Calu3 (cell line): ENCODE measurements around the gene TRPC3. TPM values are rescaled to one million over a fixed set of nuclear protein-coding genes. Genes with fewer than 3 reads are reported as not detected.

Experiments
- BruUV-seq: library from RNA; stranded (reverse); fragments of 400-500 nt; replicated peaks from 2 replicates; lab custom pipeline; 2021; lab: Mats Ljungman, UMichigan
- CTCF ChIA-PET: fragments of 300-600 bp; sonication (Branson Sonifier 250); formaldehyde crosslinking; loops from one replicate; lab custom pipeline; 2022; ENCODE audit warnings: antibody characterized with exemption; lab: Charles Lee
- DNase-seq: peaks from one replicate; pipeline ENCODE4 v3.0.0; 2022
- H3K27ac Mint-ChIP-seq: one replicate; pipeline ENCODE4 v1.8.0; 2022; ENCODE audit warnings: mixed read lengths; ENCODE audit not compliant: unreplicated experiment
- H3K27me3 Mint-ChIP-seq: one replicate; pipeline ENCODE4 v1.8.0; 2022; ENCODE audit warnings: mixed read lengths; ENCODE audit not compliant: unreplicated experiment
- H3K36me3 Mint-ChIP-seq: one replicate; pipeline ENCODE4 v1.8.0; 2022; ENCODE audit warnings: mild to moderate bottlenecking, moderate library complexity, mixed read lengths; ENCODE audit not compliant: insufficient read depth, unreplicated experiment
- H3K4me1 Mint-ChIP-seq: one replicate; pipeline ENCODE4 v1.8.0; 2022; ENCODE audit warnings: mild to moderate bottlenecking, low read depth, mixed read lengths; ENCODE audit not compliant: unreplicated experiment
- H3K4me3 Mint-ChIP-seq: one replicate; pipeline ENCODE4 v1.8.0; 2022; ENCODE audit warnings: mild to moderate bottlenecking, low read depth, moderate library complexity, mixed read lengths; ENCODE audit not compliant: unreplicated experiment
- H3K9me3 Mint-ChIP-seq: one replicate; pipeline ENCODE4 v1.8.0; 2022; ENCODE audit warnings: low read depth, mixed read lengths; ENCODE audit not compliant: unreplicated experiment
- intact Hi-C: fragments of 100-400 bp; cut with micrococcal nuclease; formaldehyde crosslinking; loops from one replicate; pipeline ENCODE4 v1.10.0; 2022; ENCODE audit not compliant: unreplicated experiment
- total RNA-seq: library from RNA; stranded (reverse); gene quantifications from 2 replicates; pipeline ENCODE4 v1.2.3, GENCODE V29; 2022
- TF ChIP-seq, protein P1 (sequence below): fragments of 200-600 bp; IDR thresholded peaks from one replicate; pipeline ENCODE4 v1.8.0; 2022; ENCODE audit warnings: antibody characterized with exemption; ENCODE audit not compliant: unreplicated experiment

Gene TRPC3
- total RNA-seq, 1 experiment from 2014 or later = not detected

DNA sequence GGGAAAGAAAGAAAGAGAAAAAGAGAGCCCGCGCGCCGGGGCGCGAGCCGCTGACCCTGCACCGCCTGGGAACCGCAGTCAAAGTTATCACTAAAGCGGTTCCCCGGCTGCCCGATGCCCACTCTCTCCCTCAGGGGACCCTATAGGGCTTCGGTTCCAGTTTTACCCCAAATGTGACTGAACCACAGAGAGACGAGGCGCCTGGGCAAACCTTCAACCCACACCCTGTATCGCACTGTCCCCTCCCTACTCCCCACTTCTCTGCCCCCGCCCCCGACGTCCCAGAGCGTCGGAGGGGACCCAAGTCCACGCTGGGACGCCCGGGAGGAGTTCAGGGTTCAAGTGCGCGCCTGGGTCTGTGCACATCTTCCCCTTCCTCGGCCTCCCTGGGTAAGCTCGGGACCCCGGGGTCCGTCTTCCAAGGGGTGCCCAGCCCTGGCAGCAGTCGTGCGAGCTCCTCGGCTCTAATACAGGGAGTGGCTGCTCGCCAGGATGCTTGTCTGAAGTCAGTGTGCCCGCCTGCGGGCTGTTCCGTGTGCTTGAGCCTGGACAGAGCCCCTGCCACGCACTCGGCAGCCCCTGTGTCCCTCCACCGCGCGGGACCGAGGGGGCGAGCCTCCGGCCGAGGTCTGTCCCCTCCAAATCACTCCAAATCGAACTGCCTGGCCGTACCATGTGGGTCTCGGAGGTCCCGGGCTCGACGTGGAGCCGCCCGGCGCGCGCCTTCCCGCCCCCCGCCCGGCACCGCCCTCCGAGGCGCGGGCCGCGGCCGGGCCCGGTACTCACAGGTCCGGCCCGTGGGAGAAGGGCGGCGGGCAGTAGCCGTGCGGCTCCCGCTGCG, 960 bp downstream of the TRPC3 start:
- no peak for DNase-seq
- CTCF ChIA-PET = no interaction called here
- Mint-ChIP-seq H3K27ac (no peak overlapping the region), H3K36me3 (peaks cover 10% of the 10 kb centered on the region), H3K27me3 (peaks cover 78% of the 10 kb centered on the region), H3K4me1 (no peaks in the 10 kb centered on the region), H3K9me3 (no peaks in the 10 kb centered on the region), H3K4me3 (peak overlapping the region; percentile 70)
- BruUV-seq = no TSS peak
- intact Hi-C loops = no loop called here
- TF ChIP-seq, protein P1, sequence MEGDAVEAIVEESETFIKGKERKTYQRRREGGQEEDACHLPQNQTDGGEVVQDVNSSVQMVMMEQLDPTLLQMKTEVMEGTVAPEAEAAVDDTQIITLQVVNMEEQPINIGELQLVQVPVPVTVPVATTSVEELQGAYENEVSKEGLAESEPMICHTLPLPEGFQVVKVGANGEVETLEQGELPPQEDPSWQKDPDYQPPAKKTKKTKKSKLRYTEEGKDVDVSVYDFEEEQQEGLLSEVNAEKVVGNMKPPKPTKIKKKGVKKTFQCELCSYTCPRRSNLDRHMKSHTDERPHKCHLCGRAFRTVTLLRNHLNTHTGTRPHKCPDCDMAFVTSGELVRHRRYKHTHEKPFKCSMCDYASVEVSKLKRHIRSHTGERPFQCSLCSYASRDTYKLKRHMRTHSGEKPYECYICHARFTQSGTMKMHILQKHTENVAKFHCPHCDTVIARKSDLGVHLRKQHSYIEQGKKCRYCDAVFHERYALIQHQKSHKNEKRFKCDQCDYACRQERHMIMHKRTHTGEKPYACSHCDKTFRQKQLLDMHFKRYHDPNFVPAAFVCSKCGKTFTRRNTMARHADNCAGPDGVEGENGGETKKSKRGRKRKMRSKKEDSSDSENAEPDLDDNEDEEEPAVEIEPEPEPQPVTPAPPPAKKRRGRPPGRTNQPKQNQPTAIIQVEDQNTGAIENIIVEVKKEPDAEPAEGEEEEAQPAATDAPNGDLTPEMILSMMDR = no peak

DNA sequence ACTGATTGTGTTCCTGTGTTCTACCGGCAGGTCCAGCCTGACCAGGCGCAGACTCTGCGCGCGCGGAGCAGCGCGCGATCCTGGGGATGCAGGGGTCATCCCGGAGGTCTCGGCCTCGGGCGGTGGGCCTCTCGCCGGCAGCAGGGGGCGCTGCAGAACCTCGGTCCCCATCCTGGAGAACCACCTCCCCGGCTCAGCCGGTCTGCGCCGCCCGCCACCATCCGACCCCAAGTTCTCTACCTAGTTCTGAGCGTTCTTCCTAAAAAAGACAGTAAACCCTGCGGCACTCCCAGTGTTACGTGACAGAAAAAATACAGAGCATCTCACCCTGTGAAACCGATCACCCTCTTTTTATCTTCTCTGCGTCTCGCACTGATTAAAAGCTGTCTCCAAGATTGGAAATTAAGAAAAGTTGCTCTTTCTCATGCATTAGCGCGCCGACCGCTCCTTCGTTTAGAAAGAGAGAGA, 1.6 kb downstream of the TRPC3 start:
- no peak overlapping the region for H3K27ac Mint-ChIP-seq
- no peaks in the 10 kb centered on the region for H3K4me1 Mint-ChIP-seq
- no peaks in the 10 kb centered on the region for H3K9me3 Mint-ChIP-seq
- H3K4me3 Mint-ChIP-seq = peak overlapping the region; percentile 70
- peak; percentile 65 for DNase-seq
- TF ChIP-seq, protein P1 = peak; percentile 62
- CTCF ChIA-PET = no interaction called here
- intact Hi-C loops = no loop called here
- peaks cover 10% of the 10 kb centered on the region for H3K36me3 Mint-ChIP-seq
- BruUV-seq = no TSS peak
- peaks cover 73% of the 10 kb centered on the region for H3K27me3 Mint-ChIP-seq

DNA sequence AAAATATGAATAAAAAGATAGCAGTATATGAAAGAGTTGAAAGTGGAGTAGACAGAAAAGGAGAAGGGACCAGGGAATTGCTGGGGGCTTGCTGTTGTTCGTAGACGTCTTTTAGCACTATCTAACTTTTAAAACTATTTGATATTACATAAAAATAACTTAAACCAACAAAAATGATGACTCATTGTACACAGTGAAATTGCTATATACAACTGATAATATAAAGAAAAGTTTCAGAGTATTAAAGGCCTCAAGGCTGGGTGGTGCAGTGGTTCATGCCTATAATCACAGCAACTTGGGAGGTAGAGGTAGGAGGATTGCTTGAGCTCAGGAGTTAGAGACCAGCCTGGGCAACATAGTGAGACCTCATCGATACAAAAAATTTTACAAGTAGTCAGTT, 5.2 kb downstream of the TRPC3 start:
- TF ChIP-seq, protein P1 = no peak

GRCh38 chr4:121943941-121944340, 7.9 kb downstream of the TRPC3 start:
- CTCF ChIA-PET = no interaction called here
- no peaks in the 10 kb centered on the region for H3K36me3 Mint-ChIP-seq
- intact Hi-C loops = no loop called here
- no peak for DNase-seq
- H3K27me3 Mint-ChIP-seq = peaks cover 59% of the 10 kb centered on the region
- no TSS peak for BruUV-seq
- no peak overlapping the region for H3K27ac Mint-ChIP-seq
- H3K4me1 Mint-ChIP-seq = no peaks in the 10 kb centered on the region
- no peak overlapping the region for H3K4me3 Mint-ChIP-seq
- H3K9me3 Mint-ChIP-seq = no peaks in the 10 kb centered on the region
- TF ChIP-seq, protein P1 = peak; percentile 26

More for the DNA sequence above, 5.2 kb downstream of the TRPC3 start:
- Mint-ChIP-seq H3K27ac (no peak overlapping the region), H3K9me3 (no peaks in the 10 kb centered on the region), H3K36me3 (peaks cover 10% of the 10 kb centered on the region), H3K27me3 (peaks cover 53% of the 10 kb centered on the region), H3K4me3 (no peak overlapping the region), H3K4me1 (no peaks in the 10 kb centered on the region)
- intact Hi-C loops = no loop called here
- no peak for DNase-seq
- CTCF ChIA-PET = interaction anchor here (0.7 kb wide), 1 partner anchor 10 kb away, joined by 3 read pairs; no protein-coding TSS in a partner anchor
- BruUV-seq = no TSS peak
